Neuron (in vitro differentiated cells): ENCODE data around the gene NHEJ1.

Experiments used
- H2AFZ ChIP-seq: one replicate; pipeline ENCODE4 v1.6.1; 2013; ENCODE audit warnings: low read depth, mild to moderate bottlenecking, inconsistent platforms, low read length, moderate library complexity
- H3K27me3 ChIP-seq: one replicate; pipeline ENCODE4 v1.6.1; 2013; ENCODE audit warnings: low read length; ENCODE audit not compliant: insufficient read depth
- H3K36me3 ChIP-seq: one replicate; pipeline ENCODE4 v1.6.1; 2013; ENCODE audit warnings: low read length; ENCODE audit not compliant: insufficient read depth
- H3K4me1 ChIP-seq: one replicate; pipeline ENCODE4 v1.6.1; 2013; ENCODE audit warnings: low read length; ENCODE audit not compliant: insufficient read depth
- H3K4me3 ChIP-seq: 2 replicates; pipeline ENCODE4 v1.5.1; 2013; ENCODE audit warnings: mild to moderate bottlenecking, low read length, moderate library complexity
- H3K9me3 ChIP-seq: one replicate; pipeline ENCODE4 v1.6.1; 2013; ENCODE audit warnings: low read length

The NHEJ1 gene

DNA sequence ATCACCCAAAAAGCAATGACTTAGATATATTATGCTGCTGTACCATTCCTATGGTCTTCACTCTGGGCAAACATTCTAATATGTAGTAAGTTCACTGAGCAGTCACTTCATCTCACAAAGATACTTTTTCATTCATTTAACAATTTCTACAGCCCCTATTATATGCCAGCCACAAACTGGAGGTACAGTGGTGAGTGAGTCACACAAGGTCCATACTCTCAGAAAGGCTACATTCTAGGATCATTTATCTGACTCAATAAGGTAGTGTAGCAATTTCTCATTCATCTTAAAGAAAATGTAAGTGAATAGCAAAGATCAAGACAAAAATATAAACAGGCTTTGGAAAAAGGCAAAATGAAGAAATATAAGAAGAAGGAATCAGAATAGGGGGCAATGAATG, 40.5 kb downstream of the NHEJ1 start:
- Histone ChIP-seq H3K4me1 (peaks cover 12% of the 10 kb centered on the region), H3K4me3 (no peak overlapping the region), H2AFZ (no peak overlapping the region), H3K9me3 (no peaks in the 10 kb centered on the region), H3K27me3 (no peaks in the 10 kb centered on the region), H3K36me3 (no peaks in the 10 kb centered on the region)

DNA sequence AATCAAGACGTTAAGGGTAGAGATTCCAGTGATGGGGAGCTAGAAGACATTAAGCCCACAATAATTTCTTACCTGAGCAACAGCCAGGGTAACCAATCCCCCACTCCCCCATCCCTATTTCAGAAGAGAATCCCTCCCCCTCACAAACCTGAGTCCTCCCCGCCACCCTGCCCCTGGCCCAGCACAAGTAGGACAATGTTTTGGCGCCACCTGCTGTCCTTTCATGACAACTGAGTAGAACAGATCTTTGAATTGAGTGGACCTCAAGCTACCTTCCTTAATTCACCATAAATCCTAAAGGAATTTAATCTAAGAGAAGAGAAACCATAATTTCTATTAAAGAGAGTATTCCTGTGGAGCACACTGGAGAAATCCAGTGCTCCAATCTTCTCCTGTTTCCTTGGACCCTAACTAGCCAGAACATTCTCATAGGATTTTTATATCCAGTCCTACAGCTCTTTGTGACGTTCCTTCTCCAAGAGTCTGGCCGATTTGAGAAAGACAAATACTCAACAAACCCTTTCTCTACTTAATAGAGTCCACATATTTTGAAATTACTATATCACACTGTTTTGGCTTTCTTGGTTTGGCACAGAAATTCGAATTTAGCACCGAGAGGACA, 41.1 kb downstream of the NHEJ1 start:
- no peak overlapping the region for H3K4me3 ChIP-seq
- H3K9me3 ChIP-seq, result no peaks in the 10 kb centered on the region
- no peaks in the 10 kb centered on the region for H3K36me3 ChIP-seq
- no peak overlapping the region for H2AFZ ChIP-seq
- peaks cover 12% of the 10 kb centered on the region for H3K4me1 ChIP-seq
- no peaks in the 10 kb centered on the region for H3K27me3 ChIP-seq

DNA sequence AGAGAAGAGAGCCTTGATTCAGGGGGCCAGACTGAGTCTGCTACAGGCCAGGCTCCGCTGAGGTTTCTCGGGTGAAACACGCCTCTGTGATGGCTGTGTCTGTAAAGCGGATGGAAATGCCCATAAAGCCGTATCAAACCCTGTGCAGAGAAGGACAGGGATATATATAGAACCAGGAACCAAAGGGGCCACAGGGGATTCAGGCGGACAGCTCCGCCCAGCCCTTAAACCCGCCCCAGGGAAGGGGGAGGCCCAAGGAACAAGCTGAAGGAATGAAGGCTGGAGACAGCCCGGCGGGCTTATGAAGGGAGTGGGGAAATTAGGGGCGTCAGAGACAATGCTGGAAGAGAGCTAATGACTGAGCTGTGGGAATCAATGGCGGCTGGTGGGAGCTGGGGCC, 42.1 kb downstream of the NHEJ1 start:
- no peak overlapping the region for H2AFZ ChIP-seq
- H3K4me1 ChIP-seq, result peaks cover 12% of the 10 kb centered on the region
- no peaks in the 10 kb centered on the region for H3K27me3 ChIP-seq
- H3K9me3 ChIP-seq, result no peaks in the 10 kb centered on the region
- H3K4me3 ChIP-seq, result no peak overlapping the region
- no peaks in the 10 kb centered on the region for H3K36me3 ChIP-seq

DNA sequence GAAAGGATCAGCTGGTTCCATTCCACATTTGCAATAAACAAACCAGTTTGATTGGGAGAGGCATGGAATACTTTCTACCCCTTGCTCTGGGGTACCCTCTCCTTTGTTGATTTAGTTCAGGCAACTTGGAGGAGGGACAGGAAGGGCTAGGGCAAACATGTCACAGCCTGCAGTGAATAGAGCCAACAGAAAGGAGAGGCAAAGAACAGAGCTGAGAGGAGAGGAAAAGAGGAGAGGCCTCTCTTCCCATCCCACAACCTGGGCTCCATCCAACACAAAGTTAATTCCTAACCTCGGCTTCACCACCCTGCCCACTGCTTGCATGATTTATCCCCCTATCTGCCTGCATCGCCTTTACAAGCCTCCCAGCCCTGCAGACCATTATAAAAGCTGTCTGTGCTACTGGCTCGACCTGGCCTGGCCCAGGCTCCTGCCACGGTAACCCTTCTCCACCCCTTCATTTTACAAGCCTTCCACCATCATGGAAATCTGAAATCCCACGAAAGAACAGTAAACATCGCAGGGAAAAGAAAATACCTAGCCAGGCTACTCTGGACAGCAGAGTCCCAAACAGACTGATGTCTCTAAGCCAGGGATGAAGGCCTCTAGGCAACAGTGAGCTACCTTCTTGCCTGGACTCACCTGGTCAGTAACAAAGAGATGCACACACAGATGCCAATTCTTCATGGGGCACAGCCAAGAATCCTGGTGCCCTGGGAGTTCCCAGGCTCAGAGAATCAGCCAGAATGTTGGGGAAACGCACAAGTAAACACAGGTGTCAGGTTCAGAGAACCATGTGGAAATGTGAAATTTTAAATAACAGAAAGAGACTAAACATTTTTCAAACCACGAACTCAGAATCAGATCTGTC, 43.6 kb downstream of the NHEJ1 start:
- Histone ChIP-seq H3K4me3 (no peak overlapping the region), H3K9me3 (no peaks in the 10 kb centered on the region), H3K4me1 (no peaks in the 10 kb centered on the region), H3K27me3 (no peaks in the 10 kb centered on the region), H2AFZ (no peak overlapping the region), H3K36me3 (no peaks in the 10 kb centered on the region)

DNA sequence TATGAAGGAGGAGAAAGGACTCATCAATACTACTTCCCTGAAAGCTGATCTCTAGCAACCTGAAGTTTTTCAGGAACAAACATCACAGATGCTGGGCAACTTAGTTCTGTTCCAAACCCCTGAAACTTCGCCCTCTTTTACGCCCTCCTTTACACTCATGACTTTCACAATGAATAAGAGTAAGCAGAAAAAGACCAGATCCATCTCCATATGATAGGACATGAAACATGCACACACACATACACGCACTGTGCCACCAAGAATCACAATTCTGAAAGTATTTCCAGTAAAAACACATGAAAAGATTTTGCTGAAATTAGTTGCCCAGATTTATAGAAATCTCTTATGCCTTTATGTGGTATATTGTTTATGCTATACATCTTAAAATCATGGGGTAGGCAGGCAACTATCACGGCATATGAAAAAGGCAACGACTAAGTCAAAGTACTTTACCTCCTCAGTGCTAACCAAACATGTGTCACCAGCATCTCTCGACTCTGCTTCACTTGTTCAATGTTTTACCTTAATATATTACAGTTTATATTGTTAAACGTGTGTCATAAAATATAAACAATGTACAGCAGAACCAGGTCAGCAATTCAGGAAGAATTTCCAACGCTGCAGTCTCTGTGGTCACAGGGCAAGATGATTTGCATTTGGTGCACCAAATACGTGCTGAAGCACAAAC, 47.8 kb downstream of the NHEJ1 start:
- Histone ChIP-seq H3K9me3 (no peaks in the 10 kb centered on the region), H2AFZ (no peak overlapping the region), H3K4me3 (no peak overlapping the region), H3K27me3 (no peaks in the 10 kb centered on the region), H3K36me3 (no peaks in the 10 kb centered on the region), H3K4me1 (peaks cover 7% of the 10 kb centered on the region)

- no peak overlapping the region for H3K4me3 ChIP-seq
- H3K9me3 ChIP-seq, result no peaks in the 10 kb centered on the region
- no peaks in the 10 kb centered on the region for H3K27me3 ChIP-seq
- H2AFZ ChIP-seq, result no peak overlapping the region
- peaks cover 7% of the 10 kb centered on the region for H3K4me1 ChIP-seq
- no peaks in the 10 kb centered on the region for H3K36me3 ChIP-seq
Observed at GRCh38 chr2:219112062-219112406, 48.6 kb downstream of the NHEJ1 start.

GRCh38 chr2:219111375-219112061, 49.1 kb downstream of the NHEJ1 start:
- peaks cover 7% of the 10 kb centered on the region for H3K4me1 ChIP-seq
- no peak overlapping the region for H2AFZ ChIP-seq
- H3K9me3 ChIP-seq, result no peaks in the 10 kb centered on the region
- no peaks in the 10 kb centered on the region for H3K27me3 ChIP-seq
- H3K36me3 ChIP-seq, result no peaks in the 10 kb centered on the region
- H3K4me3 ChIP-seq, result no peak overlapping the region

DNA sequence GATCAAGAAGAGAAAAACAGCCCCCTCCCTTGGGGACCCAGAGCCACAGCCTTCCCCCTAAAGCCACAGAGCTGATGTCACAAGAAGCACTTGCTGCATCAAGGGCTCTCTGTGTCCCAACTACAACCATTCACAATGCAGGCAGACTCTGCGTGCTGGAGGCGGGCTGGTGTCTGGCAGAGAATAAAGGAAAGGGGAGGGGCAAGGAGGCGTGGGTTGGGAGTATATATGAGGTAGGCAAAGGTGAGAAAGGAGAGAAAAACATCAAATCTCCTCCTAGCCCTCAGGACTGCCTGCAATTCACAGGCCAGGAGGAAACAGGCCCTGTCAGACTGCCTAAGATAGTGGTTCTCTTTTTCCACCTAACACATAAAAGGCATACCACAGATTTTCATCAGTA, 51.1 kb downstream of the NHEJ1 start:
- no peaks in the 10 kb centered on the region for H3K27me3 ChIP-seq
- no peak overlapping the region for H3K4me3 ChIP-seq
- H3K9me3 ChIP-seq, result no peaks in the 10 kb centered on the region
- H2AFZ ChIP-seq, result no peak overlapping the region
- peaks cover 7% of the 10 kb centered on the region for H3K4me1 ChIP-seq
- H3K36me3 ChIP-seq, result no peaks in the 10 kb centered on the region

- H3K36me3 ChIP-seq, result no peaks in the 10 kb centered on the region
- H2AFZ ChIP-seq, result no peak overlapping the region
- no peaks in the 10 kb centered on the region for H3K27me3 ChIP-seq
- H3K4me1 ChIP-seq, result peaks cover 7% of the 10 kb centered on the region
- no peak overlapping the region for H3K4me3 ChIP-seq
- no peaks in the 10 kb centered on the region for H3K9me3 ChIP-seq
Observed at GRCh38 chr2:219107758-219108157, 52.9 kb downstream of the NHEJ1 start.

DNA sequence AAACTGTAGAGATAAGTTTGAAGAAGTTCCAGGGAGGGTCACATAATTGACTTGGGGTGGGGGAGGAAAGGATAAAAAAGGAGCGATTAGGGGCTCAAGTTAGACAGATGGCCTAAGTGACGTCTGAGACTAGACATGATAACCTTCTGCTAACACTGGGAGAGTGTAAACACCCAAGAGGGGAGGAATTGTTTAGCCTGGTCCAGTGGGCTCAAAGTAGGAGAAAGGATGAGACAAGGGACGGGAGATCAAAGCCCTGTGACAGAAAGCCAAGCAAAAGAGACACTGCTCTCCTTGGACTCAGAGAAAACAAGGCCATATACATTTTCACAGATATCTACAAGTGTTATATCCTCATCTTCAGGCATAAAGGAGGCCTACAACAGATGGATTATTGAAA, 54.4 kb downstream of the NHEJ1 start:
- H3K36me3 ChIP-seq, result no peaks in the 10 kb centered on the region
- no peak overlapping the region for H3K4me3 ChIP-seq
- H3K9me3 ChIP-seq, result no peaks in the 10 kb centered on the region

DNA sequence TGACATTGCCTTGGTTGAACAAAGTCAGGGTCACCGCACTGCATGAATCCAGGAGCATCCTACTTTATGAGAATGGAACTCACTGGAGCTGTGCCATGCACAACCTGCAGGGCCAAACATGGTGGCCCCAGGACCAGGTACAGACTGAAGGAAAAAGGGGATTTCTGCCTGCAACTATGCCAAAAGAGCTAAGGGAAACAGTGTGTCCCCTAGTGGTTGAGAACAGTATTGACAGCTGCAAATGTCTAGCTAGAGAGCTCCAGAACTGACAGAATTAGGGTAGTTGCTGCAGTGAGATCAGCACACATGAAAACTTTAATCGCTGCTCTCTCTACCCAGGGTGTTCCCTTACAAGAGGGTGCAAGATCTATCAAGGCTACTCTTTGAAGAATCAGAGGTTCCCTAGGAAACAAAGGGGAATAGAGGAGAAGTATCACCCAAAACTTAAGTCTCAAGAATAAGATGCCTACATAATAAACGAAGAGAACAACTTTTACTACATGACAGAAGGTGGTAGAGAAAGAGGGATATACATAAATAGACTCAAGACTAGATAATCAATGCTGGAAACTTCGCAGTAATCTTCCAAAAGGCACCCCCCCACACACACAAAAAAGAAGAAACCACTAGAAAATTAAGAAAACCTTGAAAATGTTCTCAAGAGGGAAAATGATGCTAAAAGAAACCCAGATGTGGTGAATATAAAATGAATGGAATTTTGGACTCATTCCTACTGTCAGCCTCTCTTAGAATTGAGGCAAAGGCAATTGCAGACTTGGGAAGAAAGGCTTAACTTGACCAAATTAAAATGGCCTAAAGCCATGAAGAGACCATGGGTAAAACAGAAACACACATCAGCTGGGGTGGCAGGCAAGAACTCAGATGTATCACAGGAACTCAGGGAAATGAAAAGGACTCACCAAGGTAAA, 56.2 kb downstream of the NHEJ1 start:
- H3K9me3 ChIP-seq, result no peaks in the 10 kb centered on the region
- no peak overlapping the region for H3K4me3 ChIP-seq
- no peaks in the 10 kb centered on the region for H3K27me3 ChIP-seq
- H3K4me1 ChIP-seq, result peaks cover 5% of the 10 kb centered on the region
- no peaks in the 10 kb centered on the region for H3K36me3 ChIP-seq
- no peak overlapping the region for H2AFZ ChIP-seq

More for the DNA sequence above, 54.4 kb downstream of the NHEJ1 start:
- Histone ChIP-seq H3K4me1 (peaks cover 7% of the 10 kb centered on the region), H2AFZ (no peak overlapping the region), H3K27me3 (no peaks in the 10 kb centered on the region)

DNA sequence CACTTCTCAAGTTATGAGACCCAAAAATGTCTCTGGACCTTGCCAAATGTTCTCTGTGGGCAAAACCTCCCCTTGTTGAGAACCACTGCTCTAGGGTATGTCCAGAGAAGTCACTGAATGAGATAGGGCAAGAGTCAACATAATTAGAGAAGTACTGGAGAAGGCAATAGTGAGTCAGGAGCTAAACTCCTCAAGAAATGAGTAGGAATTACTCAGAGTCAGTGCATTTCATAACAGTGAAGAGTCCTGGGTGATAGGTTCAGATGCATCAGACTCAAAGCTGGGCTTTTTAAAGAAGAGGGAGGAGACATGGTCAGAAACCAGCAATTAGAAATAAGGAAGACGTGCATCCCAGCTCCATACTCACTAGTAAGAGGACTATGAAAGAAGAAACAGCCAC, 61.3 kb downstream of the NHEJ1 start:
- H3K27me3 ChIP-seq, result no peaks in the 10 kb centered on the region
- peaks cover 2% of the 10 kb centered on the region for H3K4me1 ChIP-seq
- H3K4me3 ChIP-seq, result no peak overlapping the region

More for the DNA sequence above, 61.3 kb downstream of the NHEJ1 start:
- Histone ChIP-seq H2AFZ (no peak overlapping the region), H3K9me3 (no peaks in the 10 kb centered on the region), H3K36me3 (no peaks in the 10 kb centered on the region)
